HG02642 (cell line): Measurements from ENCODE around the gene PRKAR2B.
A peak's percentile ranks its signal among the peaks of the same experiment; 100 is the strongest.
"Not testable (repeated sequence)": the region's sequence is repeated elsewhere in the genome, so short reads cannot be mapped to it uniquely, and the experiment has no call there.

Experiments
- ATAC-seq: cut with Tn5 transposase; IDR thresholded peaks from one replicate; pipeline ENCODE4 v1.9.1; 2021; ENCODE audit warnings: mild to moderate bottlenecking; ENCODE audit not compliant: unreplicated experiment, poor library complexity

The PRKAR2B gene

GRCh38 chr7:107148721-107149120 lies 104.2 kb downstream of the PRKAR2B start:
- no peak for ATAC-seq

GRCh38 chr7:107149863-107150262 lies 105.4 kb downstream of the PRKAR2B start:
- ATAC-seq, result no peak

GRCh38 chr7:107150375-107151073 lies 106.0 kb downstream of the PRKAR2B start:
- no peak for ATAC-seq

- no peak for ATAC-seq
These were observed 107.0 kb downstream of the PRKAR2B start for GRCh38 chr7:107151538-107151937.

- ATAC-seq, result no peak
These were observed 107.5 kb downstream of the PRKAR2B start for GRCh38 chr7:107152011-107152410.

- no peak for ATAC-seq
These were observed 110.3 kb downstream of the PRKAR2B start for GRCh38 chr7:107154826-107155225.

GRCh38 chr7:107155726-107156125 lies 111.2 kb downstream of the PRKAR2B start:
- ATAC-seq, result not testable (repeated sequence)

- no peak for ATAC-seq
These were observed 112.6 kb downstream of the PRKAR2B start for GRCh38 chr7:107157091-107157490.

- ATAC-seq, result no peak
These were observed 113.5 kb downstream of the PRKAR2B start for GRCh38 chr7:107158028-107158427.

- ATAC-seq, result no peak
These were observed 115.9 kb downstream of the PRKAR2B start for GRCh38 chr7:107160389-107160788.

GRCh38 chr7:107161415-107161814 lies 116.9 kb downstream of the PRKAR2B start:
- ATAC-seq, result no peak

- ATAC-seq, result no peak
These were observed 118.0 kb downstream of the PRKAR2B start for GRCh38 chr7:107162475-107162874.

- ATAC-seq, result no peak
These were observed 119.6 kb downstream of the PRKAR2B start for GRCh38 chr7:107164092-107164491.

GRCh38 chr7:107165341-107165740 lies 120.8 kb downstream of the PRKAR2B start:
- ATAC-seq, result no peak

GRCh38 chr7:107166736-107167426 lies 122.4 kb downstream of the PRKAR2B start:
- ATAC-seq, result no peak

- ATAC-seq, result no peak
These were observed 123.2 kb downstream of the PRKAR2B start for GRCh38 chr7:107167483-107168232.

GRCh38 chr7:107168233-107169119 lies 124.0 kb downstream of the PRKAR2B start, which contains the start of gene HBP1:
TSS of gene HBP1 (plus strand) at chr7:107169003. CDS start at chr7:107179894, 10,891 bp downstream.
- ATAC-seq, result peak; percentile 90

- ATAC-seq, result peak; percentile 34
These were observed 124.9 kb downstream of the PRKAR2B start for GRCh38 chr7:107169120-107170050.
